Panc1 (cell line): ENCODE measurements around the gene FDPS. TPM values are rescaled to one million over a fixed set of nuclear protein-coding genes. Genes with fewer than 3 reads are reported as not detected.

Experiments
- ATAC-seq: fragments of 200-7000 bp; cut with Tn5 transposase; 2 replicates; pipeline ENCODE4 v1.9.1; 2020; ENCODE audit warnings: mild to moderate bottlenecking, moderate library complexity
- BruUV-seq: library from RNA; stranded (reverse); fragments of 400-500 nt; replicated peaks from 2 replicates; lab custom pipeline; 2021; lab: Mats Ljungman, UMichigan
- CTCF ChIA-PET: fragments of 300-600 bp; sonication (Branson Sonifier 250); formaldehyde crosslinking; loops from one replicate; lab custom pipeline; 2022; ENCODE audit warnings: antibody characterized with exemption; lab: Charles Lee
- POLR2A ChIA-PET: fragments of 300-600 bp; sonication (Branson Sonifier 250); formaldehyde crosslinking; loops from one replicate; lab custom pipeline; 2022; ENCODE audit warnings: antibody characterized with exemption; lab: Charles Lee
- DNase-seq: peaks from one replicate; pipeline ENCODE4 v3.0.0-alpha.2; 2010; ENCODE audit warnings: low read depth, low spot score
- H3K27ac ChIP-seq: 2 replicates; pipeline ENCODE4 v1.5.1; 2011; ENCODE audit warnings: mild to moderate bottlenecking, low read length, inconsistent platforms
- H3K27me3 ChIP-seq: fragments of 200-500 bp; sonication (Bioruptor generic); 2 replicates; pipeline ENCODE4 v1.6.0; 2014; ENCODE audit warnings: low read length, inconsistent platforms; ENCODE audit not compliant: control insufficient read depth, insufficient read depth
- H3K36me3 ChIP-seq: fragments of 200-500 bp; sonication (Bioruptor generic); 2 replicates; pipeline ENCODE4 v1.5.1; 2014; ENCODE audit warnings: inconsistent platforms, mild to moderate bottlenecking, low read length, moderate library complexity; ENCODE audit not compliant: control insufficient read depth, insufficient read depth
- H3K4me1 ChIP-seq: 2 replicates; pipeline ENCODE4 v1.5.1; 2011; ENCODE audit warnings: inconsistent platforms, mild to moderate bottlenecking, low read length, moderate library complexity; ENCODE audit not compliant: control insufficient read depth, insufficient read depth
- H3K4me3 ChIP-seq, 2 experiments: 2 replicates each; pipeline ENCODE4 v1.5.1; 2011 to 2012; ENCODE audit warnings: low read depth in 2 of 2, low read length in 2 of 2, mild to moderate bottlenecking in 2 of 2, inconsistent platforms in 1 of 2, moderate library complexity in 1 of 2
- H3K9me3 ChIP-seq: fragments of 200-500 bp; sonication (Bioruptor generic); 2 replicates; pipeline ENCODE4 v1.5.1; 2014; ENCODE audit warnings: low read depth, mild to moderate bottlenecking, inconsistent platforms, low read length, moderate library complexity; ENCODE audit not compliant: control insufficient read depth, insufficient read depth
- CTCF ChIP-seq: fragments of 450-650 bp; IDR thresholded peaks from 2 replicates; pipeline ENCODE4 v1.5.1; 2017; ENCODE audit warnings: mild to moderate bottlenecking
- POLR2AphosphoS5 ChIP-seq: IDR thresholded peaks from 2 replicates; pipeline ENCODE4 v1.6.1; 2012; ENCODE audit warnings: mild to moderate bottlenecking, low read depth, low read length, moderate library complexity
- SIN3A ChIP-seq: IDR thresholded peaks from 2 replicates; pipeline ENCODE4 v1.6.1; 2012; ENCODE audit warnings: low read depth, mild to moderate bottlenecking, low read length, moderate library complexity, borderline replicate concordance; ENCODE audit not compliant: insufficient read depth
- TCF7L2 ChIP-seq: IDR thresholded peaks from 2 replicates; pipeline ENCODE4 v1.6.1; 2011; ENCODE audit warnings: mild to moderate bottlenecking, low read depth, low read length, inconsistent platforms
- in situ Hi-C: cut with HindIII; loops from 2 replicates; pipeline ENCODE4 v1.10.0; 2016; ENCODE audit warnings: low sequenced_read_pairs, low pct_unique_long_range_greater_than_20kb
- intact Hi-C: fragments of 100-400 bp; cut with micrococcal nuclease; formaldehyde crosslinking; loops from one replicate; pipeline ENCODE4 v1.10.0; 2022; ENCODE audit not compliant: unreplicated experiment
- total RNA-seq: library from RNA; stranded (reverse); gene quantifications from one replicate; pipeline ENCODE4 v1.2.1, GENCODE V29; 2021; ENCODE audit not compliant: unreplicated experiment
- TF ChIP-seq, protein P1 (sequence below), 2 experiments: IDR thresholded peaks; 2 replicates each; pipeline ENCODE4 v1.6.1; 2011 to 2012; ENCODE audit warnings: low read depth in 2 of 2, control low read depth in 1 of 2, low read length in 1 of 2, mild to moderate bottlenecking in 1 of 2, moderate library complexity in 1 of 2; ENCODE audit not compliant: insufficient read depth in 1 of 2

FDPS gene
- total RNA-seq, 1 experiment from 2014 or later = 255 TPM

GRCh38 chr1:155322571-155322952 lies 13.9 kb downstream of the FDPS start:
- peaks cover 43% of the 10 kb centered on the region for H3K4me1 ChIP-seq
- H3K36me3 ChIP-seq = no peaks in the 10 kb centered on the region; the same call in none of the 2 replicates
- TF ChIP-seq SIN3A (no peak), CTCF (no peak), POLR2AphosphoS5 (no peak), TCF7L2 (no peak)
- TF ChIP-seq, protein P1, sequence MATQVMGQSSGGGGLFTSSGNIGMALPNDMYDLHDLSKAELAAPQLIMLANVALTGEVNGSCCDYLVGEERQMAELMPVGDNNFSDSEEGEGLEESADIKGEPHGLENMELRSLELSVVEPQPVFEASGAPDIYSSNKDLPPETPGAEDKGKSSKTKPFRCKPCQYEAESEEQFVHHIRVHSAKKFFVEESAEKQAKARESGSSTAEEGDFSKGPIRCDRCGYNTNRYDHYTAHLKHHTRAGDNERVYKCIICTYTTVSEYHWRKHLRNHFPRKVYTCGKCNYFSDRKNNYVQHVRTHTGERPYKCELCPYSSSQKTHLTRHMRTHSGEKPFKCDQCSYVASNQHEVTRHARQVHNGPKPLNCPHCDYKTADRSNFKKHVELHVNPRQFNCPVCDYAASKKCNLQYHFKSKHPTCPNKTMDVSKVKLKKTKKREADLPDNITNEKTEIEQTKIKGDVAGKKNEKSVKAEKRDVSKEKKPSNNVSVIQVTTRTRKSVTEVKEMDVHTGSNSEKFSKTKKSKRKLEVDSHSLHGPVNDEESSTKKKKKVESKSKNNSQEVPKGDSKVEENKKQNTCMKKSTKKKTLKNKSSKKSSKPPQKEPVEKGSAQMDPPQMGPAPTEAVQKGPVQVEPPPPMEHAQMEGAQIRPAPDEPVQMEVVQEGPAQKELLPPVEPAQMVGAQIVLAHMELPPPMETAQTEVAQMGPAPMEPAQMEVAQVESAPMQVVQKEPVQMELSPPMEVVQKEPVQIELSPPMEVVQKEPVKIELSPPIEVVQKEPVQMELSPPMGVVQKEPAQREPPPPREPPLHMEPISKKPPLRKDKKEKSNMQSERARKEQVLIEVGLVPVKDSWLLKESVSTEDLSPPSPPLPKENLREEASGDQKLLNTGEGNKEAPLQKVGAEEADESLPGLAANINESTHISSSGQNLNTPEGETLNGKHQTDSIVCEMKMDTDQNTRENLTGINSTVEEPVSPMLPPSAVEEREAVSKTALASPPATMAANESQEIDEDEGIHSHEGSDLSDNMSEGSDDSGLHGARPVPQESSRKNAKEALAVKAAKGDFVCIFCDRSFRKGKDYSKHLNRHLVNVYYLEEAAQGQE (IDR thresholded peaks at IDR 0.05; ENCODE audit: insufficient read depth in 1 of 2, low read depth in 2 of 2, low read length in 1 of 2) = no peak
- no peaks in the 10 kb centered on the region for H3K9me3 ChIP-seq
- no peak for DNase-seq
- peak overlapping the region; percentile 92 to 96 for H3K4me3 ChIP-seq
- BruUV-seq = no TSS peak
- ATAC-seq = no peak
- ChIA-PET POLR2A (interaction anchor here (1.1 kb wide), 1 partner anchor 77 kb away, joined by 3 read pairs; no protein-coding TSS in a partner anchor), CTCF (interaction anchor here (1.3 to 3.5 kb wide), 2 partner anchors 43 to 72 kb away, joined by 3 to 34 read pairs; no protein-coding TSS in a partner anchor)
- in situ Hi-C loops = no loop called here
- peak overlapping the region; percentile 87 for H3K27ac ChIP-seq
- no peaks in the 10 kb centered on the region for H3K27me3 ChIP-seq
- intact Hi-C loops = no loop called here

- H3K9me3 ChIP-seq = no peaks in the 10 kb centered on the region
- H3K36me3 ChIP-seq = no peaks in the 10 kb centered on the region; the same call in none of the 2 replicates
- ChIA-PET POLR2A (interaction anchor here (0.5 kb wide), 1 partner anchor 124 kb away, joined by 6 read pairs; no protein-coding TSS in a partner anchor), CTCF (interaction anchor here (0.6 to 3.5 kb wide), 5 partner anchors 43 to 406 kb away, joined by 3 to 34 read pairs (median 4); no protein-coding TSS in a partner anchor)
- ATAC-seq (peak; percentile 63), DNase-seq (peak; percentile 50)
- peak overlapping the region; percentile 95 for H3K27ac ChIP-seq
- no peaks in the 10 kb centered on the region for H3K27me3 ChIP-seq
- intact Hi-C loops = loop anchor here (1.0 kb wide), 1 partner anchor 46 kb away; the partner anchor contains the start of gene HCN3
- no TSS peak for BruUV-seq
- H3K4me3 ChIP-seq = peak overlapping the region; percentile 92 to 96
- peak; percentile 98 for TF ChIP-seq CTCF
- TF ChIP-seq, protein P1 (IDR thresholded peaks at IDR 0.05; ENCODE audit: insufficient read depth in 1 of 2, low read depth in 2 of 2, low read length in 1 of 2) = no peak
- TF ChIP-seq TCF7L2 = no peak
- TF ChIP-seq SIN3A = peak; percentile 59; the same call in 1 of the 2 replicates
- in situ Hi-C loops = no loop called here
- peaks cover 47% of the 10 kb centered on the region for H3K4me1 ChIP-seq
Observed at GRCh38 chr1:155322953-155323728, 14.5 kb downstream of the FDPS start.
